K562 (cell line): ENCODE results near the gene TRMT1. TPM values are rescaled to one million over a fixed set of nuclear protein-coding genes. Genes with fewer than 3 reads are reported as not detected.

ENCODE experiments used
- HMGN3 ChIP-seq: IDR thresholded peaks from 2 replicates; pipeline ENCODE4 v1.6.1; 2011; ENCODE audit warnings: borderline replicate concordance, low read depth, mild to moderate bottlenecking, mixed read lengths, low read length; ENCODE audit not compliant: insufficient read length; ENCODE audit errors: extremely low read depth
- KLF10 ChIP-seq: fragments of 250-450 bp; sonication (Bioruptor Pico); IDR thresholded peaks from 2 replicates; pipeline ENCODE4 v1.6.1; 2021; ENCODE audit warnings: matching md5 sums
- MEIS2 ChIP-seq: fragments of 450-650 bp; IDR thresholded peaks from 2 replicates; pipeline ENCODE4 v1.6.1; 2014; ENCODE audit warnings: mild to moderate bottlenecking; ENCODE audit not compliant: partially characterized antibody
- OTX1 ChIP-seq: fragments of 450-650 bp; formaldehyde crosslinking; IDR thresholded peaks from 2 replicates; pipeline ENCODE4 v1.4.0; 2022; ENCODE audit warnings: mild to moderate bottlenecking
- PHF21A ChIP-seq: fragments of 450-650 bp; IDR thresholded peaks from 2 replicates; pipeline ENCODE4 v1.6.1; 2017; ENCODE audit warnings: low read depth, borderline replicate concordance
- RBBP5 ChIP-seq: fragments of 200-600 bp; sonication (generic); IDR thresholded peaks from 2 replicates; pipeline ENCODE4 v1.6.1; 2012; ENCODE audit warnings: borderline replicate concordance, mild to moderate bottlenecking, low read length, control low read depth, inconsistent platforms; ENCODE audit not compliant: insufficient read depth, poor library complexity, severe bottlenecking
- RNF2 ChIP-seq: sonication (generic); IDR thresholded peaks from 2 replicates; pipeline ENCODE4 v1.6.1; 2016
- SMAD1 ChIP-seq: fragments of 150-350 bp; IDR thresholded peaks from 2 replicates; pipeline ENCODE4 v1.6.1; 2014; ENCODE audit warnings: low read length, low read depth; ENCODE audit not compliant: partially characterized antibody
- SRSF3 ChIP-seq: fragments of 200-400 bp; formaldehyde crosslinking; IDR thresholded peaks from 2 replicates; pipeline ENCODE4 v1.6.1; 2016; ENCODE audit warnings: mild to moderate bottlenecking, low read length, moderate library complexity; ENCODE audit not compliant: insufficient read depth
- ZFP36 ChIP-seq: fragments of 150-350 bp; IDR thresholded peaks from 2 replicates; pipeline ENCODE4 v1.6.1; 2018; ENCODE audit warnings: low read length, low read depth; ENCODE audit not compliant: partially characterized antibody
- ZNF124 ChIP-seq: sonication (generic); formaldehyde crosslinking; IDR thresholded peaks from 2 replicates; pipeline ENCODE4 v1.8.1; 2022; ENCODE audit warnings: missing genetic modification reagents
- ZNF79 ChIP-seq: fragments of 250-450 bp; sonication (Bioruptor Pico); IDR thresholded peaks from 2 replicates; pipeline ENCODE4 v1.4.0; 2020; ENCODE audit warnings: low read depth, mild to moderate bottlenecking, moderate library complexity
- polyA plus RNA-seq, 8 experiments: library from polyadenylated mRNA; depleted of rRNA in 4 of 8; stranded (reverse) in 5 of 8; unstranded in 3 of 8; fragments of >200 nt; fragmentation: Nextera tagmentation in 2 of 8; fragmentation: Illumina TruSeq in 1 of 8; extraction: Ambion mirVana in 2 of 8; extraction: Trizol in 1 of 8; gene quantifications; 2 replicates each; pipeline versions ENCODE4 v1.2.1 to v1.2.3, GENCODE V29; 2011 to 2014; ENCODE audit warnings: inconsistent platforms in 1 of 8, missing spikeins in 1 of 8
- total RNA-seq, 7 experiments: library from RNA; depleted of rRNA in 6 of 7; stranded (reverse); fragments of >200 nt in 6 of 7; fragmentation: Illumina TruSeq in 2 of 7; extraction: Trizol in 2 of 7; gene quantifications; 2 replicates each; pipeline versions ENCODE4 v1.2.1 to v1.2.3, GENCODE V29; 2011 to 2021; ENCODE audit warnings: low replicate concordance in 1 of 7
- TF ChIP-seq, protein P1 (sequence below): IDR thresholded peaks from 2 replicates; pipeline ENCODE4 v1.6.1; 2012; ENCODE audit warnings: low read depth, low read length, improper control_type of control experiment, borderline replicate concordance
- TF ChIP-seq, protein P2 (sequence below), 2 experiments: IDR thresholded peaks; 2 replicates each; pipeline ENCODE4 v1.6.1; 2011; ENCODE audit warnings: borderline replicate concordance in 1 of 2, control low read depth in 1 of 2, low read depth in 1 of 2, low read length in 1 of 2, mild to moderate bottlenecking in 1 of 2, mixed read lengths in 1 of 2, moderate library complexity in 1 of 2; ENCODE audit not compliant: insufficient read depth in 1 of 2, insufficient read length in 1 of 2, poor library complexity in 1 of 2, severe bottlenecking in 1 of 2; ENCODE audit errors: extremely low read depth in 1 of 2
- TF ChIP-seq, protein P3 (sequence below): fragments of 450-650 bp; conservative IDR thresholded peaks from 2 replicates; pipeline ENCODE4 v1.6.1; 2016; ENCODE audit warnings: missing genetic modification characterization, low read depth, mild to moderate bottlenecking, control low read depth, missing compliant biosample characterization
- TF ChIP-seq, protein P4 (sequence below): fragments of 250-450 bp; sonication (Bioruptor Pico); IDR thresholded peaks from 2 replicates; pipeline ENCODE4 v1.8.0; 2021; ENCODE audit warnings: borderline replicate concordance, mild to moderate bottlenecking, moderate library complexity; ENCODE audit not compliant: poor library complexity, severe bottlenecking
- TF ChIP-seq, protein P5 (sequence below): sonication (generic); formaldehyde crosslinking; IDR thresholded peaks from 2 replicates; pipeline ENCODE4 v1.4.0; 2020; ENCODE audit warnings: mild to moderate bottlenecking, missing genetic modification reagents

The TRMT1 gene
- total and polyA plus RNA-seq, 9 of the 15 experiments (the other 6 are each of a cell fraction or from before 2014, with no cell fraction given), result 5.8 to 158 (median 54.3) TPM

DNA sequence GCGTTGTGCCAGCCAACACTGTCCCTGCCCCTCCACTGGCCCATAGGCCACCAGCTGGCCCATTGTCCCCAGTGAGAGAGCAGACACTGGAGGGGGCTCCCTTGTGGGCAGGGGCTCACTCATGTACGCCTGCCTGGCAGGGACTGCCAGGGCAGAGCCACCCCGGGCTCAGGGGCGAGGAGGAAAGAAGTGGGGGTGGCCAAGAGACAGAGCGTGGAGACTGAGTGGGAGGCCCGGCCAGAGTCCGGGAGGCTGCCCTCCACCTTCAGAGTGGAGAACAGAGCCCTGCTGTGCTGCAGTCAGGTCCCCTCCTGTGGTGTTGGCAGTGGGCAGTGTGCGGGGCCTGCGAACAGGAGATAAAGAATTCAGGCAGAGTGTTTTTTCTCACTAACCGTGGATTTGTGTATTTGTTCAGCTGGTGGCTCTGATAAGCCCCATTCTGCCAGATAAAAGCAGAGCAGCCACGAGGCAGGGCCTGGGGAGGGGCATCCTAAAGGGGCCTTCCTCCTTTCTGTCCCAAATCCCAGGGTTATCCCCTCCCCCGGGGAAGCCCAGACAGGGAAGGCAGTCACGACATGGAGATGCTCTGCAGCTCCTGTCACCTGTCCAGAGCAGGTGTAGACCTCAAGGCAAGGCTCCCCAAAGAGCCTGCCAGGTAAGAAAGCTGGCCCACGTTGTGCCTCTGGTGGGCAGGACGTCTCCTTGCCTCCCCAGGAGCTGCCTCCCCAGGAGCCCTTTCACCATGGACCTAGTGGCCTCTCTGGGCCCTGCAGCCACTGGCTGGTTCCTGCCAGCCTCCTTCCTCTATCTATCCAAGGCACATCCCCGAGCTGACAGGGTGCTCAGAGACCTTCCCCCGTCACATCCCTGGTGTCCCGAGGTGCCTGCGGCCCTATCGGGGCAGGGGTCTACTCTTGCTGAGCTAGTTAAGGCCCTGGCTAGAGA is 46.9 kb downstream of the TRMT1 start (continued):
- TF ChIP-seq, protein P1, sequence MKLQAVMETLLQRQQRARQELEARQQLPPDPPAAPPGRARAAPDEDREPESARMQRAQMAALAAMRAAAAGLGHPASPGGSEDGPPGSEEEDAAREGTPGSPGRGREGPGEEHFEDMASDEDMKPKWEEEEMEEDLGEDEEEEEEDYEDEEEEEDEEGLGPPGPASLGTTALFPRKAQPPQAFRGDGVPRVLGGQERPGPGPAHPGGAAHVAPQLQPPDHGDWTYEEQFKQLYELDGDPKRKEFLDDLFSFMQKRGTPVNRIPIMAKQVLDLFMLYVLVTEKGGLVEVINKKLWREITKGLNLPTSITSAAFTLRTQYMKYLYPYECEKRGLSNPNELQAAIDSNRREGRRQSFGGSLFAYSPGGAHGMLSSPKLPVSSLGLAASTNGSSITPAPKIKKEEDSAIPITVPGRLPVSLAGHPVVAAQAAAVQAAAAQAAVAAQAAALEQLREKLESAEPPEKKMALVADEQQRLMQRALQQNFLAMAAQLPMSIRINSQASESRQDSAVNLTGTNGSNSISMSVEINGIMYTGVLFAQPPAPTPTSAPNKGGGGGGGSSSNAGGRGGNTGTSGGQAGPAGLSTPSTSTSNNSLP, result peak; percentile 47; the same call in 1 of the 2 replicates
- no peak for TF ChIP-seq OTX1
- peak; percentile 98 for TF ChIP-seq HMGN3
- TF ChIP-seq, protein P2, sequence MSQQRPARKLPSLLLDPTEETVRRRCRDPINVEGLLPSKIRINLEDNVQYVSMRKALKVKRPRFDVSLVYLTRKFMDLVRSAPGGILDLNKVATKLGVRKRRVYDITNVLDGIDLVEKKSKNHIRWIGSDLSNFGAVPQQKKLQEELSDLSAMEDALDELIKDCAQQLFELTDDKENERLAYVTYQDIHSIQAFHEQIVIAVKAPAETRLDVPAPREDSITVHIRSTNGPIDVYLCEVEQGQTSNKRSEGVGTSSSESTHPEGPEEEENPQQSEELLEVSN (IDR thresholded peaks at IDR 0.05; ENCODE audit: borderline replicate concordance in 1 of 2, extremely low read depth in 1 of 2, insufficient read depth in 1 of 2, insufficient read length in 1 of 2, low read depth in 1 of 2, low read length in 1 of 2, poor library complexity in 1 of 2, severe bottlenecking in 1 of 2), result no peak
- peak; percentile 40 for TF ChIP-seq RBBP5
- TF ChIP-seq, protein P3, sequence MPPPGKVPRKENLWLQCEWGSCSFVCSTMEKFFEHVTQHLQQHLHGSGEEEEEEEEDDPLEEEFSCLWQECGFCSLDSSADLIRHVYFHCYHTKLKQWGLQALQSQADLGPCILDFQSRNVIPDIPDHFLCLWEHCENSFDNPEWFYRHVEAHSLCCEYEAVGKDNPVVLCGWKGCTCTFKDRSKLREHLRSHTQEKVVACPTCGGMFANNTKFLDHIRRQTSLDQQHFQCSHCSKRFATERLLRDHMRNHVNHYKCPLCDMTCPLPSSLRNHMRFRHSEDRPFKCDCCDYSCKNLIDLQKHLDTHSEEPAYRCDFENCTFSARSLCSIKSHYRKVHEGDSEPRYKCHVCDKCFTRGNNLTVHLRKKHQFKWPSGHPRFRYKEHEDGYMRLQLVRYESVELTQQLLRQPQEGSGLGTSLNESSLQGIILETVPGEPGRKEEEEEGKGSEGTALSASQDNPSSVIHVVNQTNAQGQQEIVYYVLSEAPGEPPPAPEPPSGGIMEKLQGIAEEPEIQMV (tag), result no peak
- no peak for TF ChIP-seq ZNF124
- TF ChIP-seq KLF10, result no peak
- no peak for TF ChIP-seq ZNF79 (CRISPR knock-in tag)
- peak; percentile 91 for TF ChIP-seq SMAD1
- TF ChIP-seq, protein P4, sequence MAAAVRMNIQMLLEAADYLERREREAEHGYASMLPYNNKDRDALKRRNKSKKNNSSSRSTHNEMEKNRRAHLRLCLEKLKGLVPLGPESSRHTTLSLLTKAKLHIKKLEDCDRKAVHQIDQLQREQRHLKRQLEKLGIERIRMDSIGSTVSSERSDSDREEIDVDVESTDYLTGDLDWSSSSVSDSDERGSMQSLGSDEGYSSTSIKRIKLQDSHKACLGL, result no peak
- TF ChIP-seq RNF2, result peak; percentile 91
- peak; percentile 54 for TF ChIP-seq ZFP36
- TF ChIP-seq SRSF3, result no peak
- TF ChIP-seq PHF21A, result no peak; the same call in 1 of the 2 replicates
- TF ChIP-seq MEIS2, result peak; percentile 64
- TF ChIP-seq, protein P5, sequence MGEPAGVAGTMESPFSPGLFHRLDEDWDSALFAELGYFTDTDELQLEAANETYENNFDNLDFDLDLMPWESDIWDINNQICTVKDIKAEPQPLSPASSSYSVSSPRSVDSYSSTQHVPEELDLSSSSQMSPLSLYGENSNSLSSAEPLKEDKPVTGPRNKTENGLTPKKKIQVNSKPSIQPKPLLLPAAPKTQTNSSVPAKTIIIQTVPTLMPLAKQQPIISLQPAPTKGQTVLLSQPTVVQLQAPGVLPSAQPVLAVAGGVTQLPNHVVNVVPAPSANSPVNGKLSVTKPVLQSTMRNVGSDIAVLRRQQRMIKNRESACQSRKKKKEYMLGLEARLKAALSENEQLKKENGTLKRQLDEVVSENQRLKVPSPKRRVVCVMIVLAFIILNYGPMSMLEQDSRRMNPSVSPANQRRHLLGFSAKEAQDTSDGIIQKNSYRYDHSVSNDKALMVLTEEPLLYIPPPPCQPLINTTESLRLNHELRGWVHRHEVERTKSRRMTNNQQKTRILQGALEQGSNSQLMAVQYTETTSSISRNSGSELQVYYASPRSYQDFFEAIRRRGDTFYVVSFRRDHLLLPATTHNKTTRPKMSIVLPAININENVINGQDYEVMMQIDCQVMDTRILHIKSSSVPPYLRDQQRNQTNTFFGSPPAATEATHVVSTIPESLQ (CRISPR knock-in tag), result no peak
